SU-DHL-6 (cell line): Measurements from ENCODE around the gene CASP14.
"Not testable (repeated sequence)": the region's sequence is repeated elsewhere in the genome, so short reads cannot be mapped to it uniquely, and the experiment has no call there.

Experiments
- H2AFZ ChIP-seq: fragments of 200-600 bp; sonication (generic); 2 replicates; pipeline ENCODE4 v1.6.1; 2014; ENCODE audit warnings: low read depth, mild to moderate bottlenecking, moderate library complexity, mixed read lengths, antibody characterized with exemption, low read length; ENCODE audit not compliant: severe bottlenecking
- H3F3A ChIP-seq: fragments of 200-600 bp; shearing (Covaris generic); 2 replicates; pipeline ENCODE4 v1.6.0; 2016; ENCODE audit warnings: antibody characterized with exemption, mild to moderate bottlenecking; ENCODE audit not compliant: insufficient read depth
- H3K27ac ChIP-seq: fragments of 200-600 bp; sonication (generic); 2 replicates; pipeline ENCODE4 v1.5.1; 2016; ENCODE audit warnings: low read depth, mild to moderate bottlenecking, low read length, moderate library complexity, mixed read lengths
- H3K27me3 ChIP-seq: fragments of 200-600 bp; sonication (generic), shearing (Covaris generic); 2 replicates; pipeline ENCODE4 v1.6.0; 2014; ENCODE audit warnings: mild to moderate bottlenecking, low read length
- H3K36me3 ChIP-seq: fragments of 200-600 bp; sonication (generic); 2 replicates; pipeline ENCODE4 v1.6.1; 2014; ENCODE audit warnings: mild to moderate bottlenecking, low read length, mixed read lengths
- H3K4me2 ChIP-seq: fragments of 300-600, 200-600 bp; shearing (Covaris generic), sonication (generic); 2 replicates; pipeline ENCODE4 v1.6.0; 2014; ENCODE audit warnings: low read length, low read depth, mild to moderate bottlenecking; ENCODE audit not compliant: poor library complexity, severe bottlenecking
- H3K4me3 ChIP-seq: fragments of 200-600 bp; sonication (generic); 2 replicates; pipeline ENCODE4 v1.5.1; 2014; ENCODE audit warnings: antibody characterized with exemption, low read length, mild to moderate bottlenecking, mixed read lengths; ENCODE audit not compliant: insufficient read depth, poor library complexity, severe bottlenecking
- H3K79me2 ChIP-seq: fragments of 200-600 bp; sonication (generic); 2 replicates; pipeline ENCODE4 v1.6.1; 2014; ENCODE audit warnings: mild to moderate bottlenecking, low read length, moderate library complexity; ENCODE audit not compliant: insufficient read depth
- H3K9ac ChIP-seq: fragments of 200-600 bp; sonication (generic); 2 replicates; pipeline ENCODE4 v1.7.0; 2014; ENCODE audit warnings: mild to moderate bottlenecking, low read length
- H3K9me2 ChIP-seq: fragments of 200-600 bp; sonication (generic); replicated peaks from 2 replicates; pipeline ENCODE4 v1.6.1; 2014; ENCODE audit warnings: low read length; ENCODE audit not compliant: insufficient read depth
- H3K9me3 ChIP-seq: fragments of 200-600 bp; sonication (generic); 2 replicates; pipeline ENCODE4 v1.6.1; 2014; ENCODE audit warnings: low read length, mixed read lengths; ENCODE audit not compliant: insufficient read depth
- H4K20me1 ChIP-seq: fragments of 200-600 bp; sonication (generic); 2 replicates; pipeline ENCODE4 v1.6.1; 2014; ENCODE audit warnings: low read depth, mild to moderate bottlenecking, antibody characterized with exemption, low read length, moderate library complexity, mixed read lengths
- EZH2phosphoT487 ChIP-seq: fragments of 200-600 bp; sonication (generic), shearing (Covaris generic); conservative IDR thresholded peaks from 2 replicates; pipeline ENCODE4 v1.6.1; 2018; ENCODE audit warnings: mild to moderate bottlenecking, antibody characterized with exemption, low read length, moderate library complexity, mixed read lengths
- TF ChIP-seq, protein P1 (sequence below): fragments of 200-600 bp; sonication (generic); IDR thresholded peaks from one replicate; pipeline ENCODE4 v1.5.1; 2017; ENCODE audit warnings: antibody characterized with exemption, mild to moderate bottlenecking, low read length, moderate library complexity; ENCODE audit not compliant: insufficient read depth, poor library complexity, severe bottlenecking

The CASP14 gene

GRCh38 chr19:15014579-15014978 lies 34.7 kb upstream of the CASP14 start:
- Histone ChIP-seq H2AFZ (no peak overlapping the region), H3K79me2 (no peaks in the 10 kb centered on the region), H3K4me2 (no peak overlapping the region), H3K27ac (no peak overlapping the region), H4K20me1 (no peaks in the 10 kb centered on the region), H3K4me3 (no peak overlapping the region), H3K9ac (no peak overlapping the region), H3F3A (no peaks in the 10 kb centered on the region), H3K9me3 (no peaks in the 10 kb centered on the region), H3K27me3 (no peaks in the 10 kb centered on the region), H3K9me2 (no peaks in the 10 kb centered on the region), H3K36me3 (no peaks in the 10 kb centered on the region)
- TF ChIP-seq EZH2phosphoT487, result no peak

DNA sequence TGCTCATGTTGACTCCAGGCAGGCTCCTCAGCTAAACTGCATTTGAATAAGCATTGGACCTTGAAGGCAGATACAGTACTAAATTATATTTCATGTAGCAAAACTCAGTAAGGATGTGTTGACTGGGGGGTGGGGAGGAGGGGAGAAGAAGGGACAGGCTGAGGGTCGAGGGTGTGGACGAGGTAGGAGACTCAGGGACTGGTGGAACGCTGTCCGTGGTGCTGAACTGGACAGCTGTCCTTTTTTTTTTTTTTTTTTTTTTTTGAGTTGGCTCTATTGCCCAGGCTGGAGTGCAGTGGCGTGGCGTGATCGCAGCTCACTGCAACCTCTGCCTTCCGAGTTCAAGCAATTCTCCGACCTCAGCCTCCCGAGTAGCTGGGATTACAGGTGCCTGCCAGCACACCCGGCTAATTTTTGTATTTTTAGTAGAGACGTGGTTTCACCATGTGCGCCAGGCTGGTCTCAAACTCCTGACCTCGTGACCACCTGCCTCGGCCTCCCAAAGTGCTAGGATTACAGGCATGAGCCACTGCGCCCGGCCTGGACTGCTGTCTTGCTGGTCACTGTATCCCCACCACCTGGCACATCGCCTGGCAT lies 33.2 kb upstream of the CASP14 start:
- Histone ChIP-seq H3K9ac (no peak overlapping the region), H3K27me3 (no peaks in the 10 kb centered on the region), H3K79me2 (no peaks in the 10 kb centered on the region), H4K20me1 (no peaks in the 10 kb centered on the region), H3K4me2 (no peak overlapping the region), H3K4me3 (no peak overlapping the region), H3K9me2 (no peaks in the 10 kb centered on the region), H3K9me3 (no peaks in the 10 kb centered on the region), H2AFZ (no peak overlapping the region), H3K36me3 (no peaks in the 10 kb centered on the region), H3K27ac (no peak overlapping the region), H3F3A (no peaks in the 10 kb centered on the region)
- TF ChIP-seq EZH2phosphoT487, result no peak
- TF ChIP-seq, protein P1, sequence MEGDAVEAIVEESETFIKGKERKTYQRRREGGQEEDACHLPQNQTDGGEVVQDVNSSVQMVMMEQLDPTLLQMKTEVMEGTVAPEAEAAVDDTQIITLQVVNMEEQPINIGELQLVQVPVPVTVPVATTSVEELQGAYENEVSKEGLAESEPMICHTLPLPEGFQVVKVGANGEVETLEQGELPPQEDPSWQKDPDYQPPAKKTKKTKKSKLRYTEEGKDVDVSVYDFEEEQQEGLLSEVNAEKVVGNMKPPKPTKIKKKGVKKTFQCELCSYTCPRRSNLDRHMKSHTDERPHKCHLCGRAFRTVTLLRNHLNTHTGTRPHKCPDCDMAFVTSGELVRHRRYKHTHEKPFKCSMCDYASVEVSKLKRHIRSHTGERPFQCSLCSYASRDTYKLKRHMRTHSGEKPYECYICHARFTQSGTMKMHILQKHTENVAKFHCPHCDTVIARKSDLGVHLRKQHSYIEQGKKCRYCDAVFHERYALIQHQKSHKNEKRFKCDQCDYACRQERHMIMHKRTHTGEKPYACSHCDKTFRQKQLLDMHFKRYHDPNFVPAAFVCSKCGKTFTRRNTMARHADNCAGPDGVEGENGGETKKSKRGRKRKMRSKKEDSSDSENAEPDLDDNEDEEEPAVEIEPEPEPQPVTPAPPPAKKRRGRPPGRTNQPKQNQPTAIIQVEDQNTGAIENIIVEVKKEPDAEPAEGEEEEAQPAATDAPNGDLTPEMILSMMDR, result no peak

GRCh38 chr19:15018836-15019235 lies 30.4 kb upstream of the CASP14 start:
- H3K4me2 ChIP-seq, H3K9ac ChIP-seq, H3K79me2 ChIP-seq, H3K27me3 ChIP-seq, H2AFZ ChIP-seq, H3F3A ChIP-seq, H3K9me2 ChIP-seq, H4K20me1 ChIP-seq, H3K27ac ChIP-seq, H3K9me3 ChIP-seq, H3K4me3 ChIP-seq, H3K36me3 ChIP-seq: not testable (repeated sequence)

GRCh38 chr19:15021286-15022007 lies 27.8 kb upstream of the CASP14 start:
- Histone ChIP-seq H3F3A (no peaks in the 10 kb centered on the region), H3K9ac (no peak overlapping the region), H3K4me2 (no peak overlapping the region), H3K27ac (no peak overlapping the region), H3K36me3 (no peaks in the 10 kb centered on the region), H3K4me3 (no peak overlapping the region), H4K20me1 (no peaks in the 10 kb centered on the region), H2AFZ (no peak overlapping the region), H3K9me2 (no peaks in the 10 kb centered on the region), H3K9me3 (no peaks in the 10 kb centered on the region), H3K79me2 (no peaks in the 10 kb centered on the region), H3K27me3 (no peaks in the 10 kb centered on the region)
- TF ChIP-seq, protein P1, result no peak
- no peak for TF ChIP-seq EZH2phosphoT487
